Small intestine (tissue), 7 donors: ENCODE data around the gene SYNE4. TPM values are rescaled to one million over a fixed set of nuclear protein-coding genes. Genes with fewer than 3 reads are reported as not detected.
"Not testable (repeated sequence)": the region's sequence is repeated elsewhere in the genome, so short reads cannot be mapped to it uniquely, and the experiment has no call there.

ENCODE experiments used
- DNase-seq, 2 donors: peaks; one replicate each; pipeline versions ENCODE4 v3.0.0 to v3.0.0-alpha.2; 2013
- FAIRE-seq: peaks from 2 replicates; lab custom pipeline; 2012; peaks lifted over from hg19 to GRCh38; lab: Jason Lieb, UNC
- H3K27ac ChIP-seq, 3 donors: one replicate each; pipeline ENCODE4 v1.5.1; 2013; ENCODE audit warnings: low read length in 2 of 3, mild to moderate bottlenecking in 2 of 3, control low read depth in 1 of 3, inconsistent platforms in 1 of 3, low read depth in 1 of 3, moderate library complexity in 1 of 3
- H3K27me3 ChIP-seq, 3 donors: one replicate each; pipeline ENCODE4 v1.6.1; 2013; ENCODE audit warnings: low read length in 3 of 3, inconsistent platforms in 1 of 3; ENCODE audit not compliant: control insufficient read depth in 3 of 3, insufficient read depth in 3 of 3
- H3K36me3 ChIP-seq, 3 donors: one replicate each; pipeline ENCODE4 v1.6.1; 2013; ENCODE audit warnings: low read length in 3 of 3, inconsistent platforms in 1 of 3, low read depth in 1 of 3, mild to moderate bottlenecking in 1 of 3, moderate library complexity in 1 of 3; ENCODE audit not compliant: control insufficient read depth in 3 of 3, insufficient read depth in 2 of 3
- H3K4me1 ChIP-seq, 3 donors: one replicate each; pipeline ENCODE4 v1.6.1; 2013; ENCODE audit warnings: low read length in 2 of 3, inconsistent platforms in 1 of 3, low read depth in 1 of 3, mild to moderate bottlenecking in 1 of 3, moderate library complexity in 1 of 3; ENCODE audit not compliant: control insufficient read depth in 3 of 3, insufficient read depth in 2 of 3
- H3K4me3 ChIP-seq, 3 donors: one replicate each; pipeline ENCODE4 v1.5.1; 2013; ENCODE audit warnings: low read length in 3 of 3, control low read depth in 1 of 3, inconsistent platforms in 1 of 3, low read depth in 1 of 3, mild to moderate bottlenecking in 1 of 3, moderate library complexity in 1 of 3
- H3K9me3 ChIP-seq, 2 donors: one replicate each; pipeline ENCODE4 v1.6.1; 2013; ENCODE audit warnings: low read depth in 1 of 2, low read length in 1 of 2; ENCODE audit not compliant: control insufficient read depth in 2 of 2, insufficient read depth in 1 of 2
- WGBS, 3 donors: extraction: QIAGEN DNeasy Blood & Tissue Kit; methylation state at CpG; one replicate each; pipeline ENCODE4 v1.1.7; 2013; 5-methylcytosine and 5-hydroxymethylcytosine counted together
- polyA plus RNA-seq, 4 donors: library from polyadenylated mRNA; stranded (reverse) in 3 of 4; unstranded in 1 of 4; fragments of 200-250 nt in 3 of 4; fragments of 120-200 nt in 1 of 4; gene quantifications; one replicate each; pipeline versions ENCODE4 v1.2.1 to v1.2.3, GENCODE V29; 2013
- donor health status: healthy with polysubstance abuse.
- donor health status: control.
- donor health status: control.
- donor health status: Bipolar disorder and iron deficiency.
- donor health status: healthy.

The SYNE4 gene
- polyA plus RNA-seq, 4 donors: 3.0 to 16.0 (median 3.7) TPM

DNA sequence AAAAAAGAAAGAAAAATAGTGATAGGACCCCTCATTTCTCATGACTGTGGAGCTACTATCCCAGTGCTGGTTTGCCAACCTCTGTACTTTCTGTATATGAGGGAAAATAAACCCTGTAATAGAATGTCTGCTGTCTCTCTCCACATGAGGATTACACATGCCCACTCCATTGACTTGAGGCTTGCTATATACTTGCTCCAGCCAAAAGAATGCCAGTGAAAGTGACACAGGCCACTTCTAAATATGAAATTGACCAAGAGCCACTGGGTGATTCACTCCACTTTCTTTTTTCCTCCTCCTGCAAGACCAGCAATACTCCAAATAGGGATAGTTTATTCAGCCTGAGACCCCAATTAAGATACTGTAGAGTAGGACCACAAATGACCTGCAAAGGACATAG is 39.2 kb upstream of the SYNE4 start:
- H3K27me3 ChIP-seq: no peaks in the 10 kb centered on the region
- DNase-seq: no peak
- H3K27ac ChIP-seq: no peak overlapping the region
- H3K4me3 ChIP-seq: no peak overlapping the region
- FAIRE-seq: no peak
- no peaks in the 10 kb centered on the region for H3K4me1 ChIP-seq
- H3K9me3 ChIP-seq: no peaks in the 10 kb centered on the region
- H3K36me3 ChIP-seq: peaks cover 0 to 2% (median 0%) of the 10 kb centered on the region in 3 donors

- Histone ChIP-seq H3K27ac (no peak overlapping the region), H3K4me1 (no peaks in the 10 kb centered on the region), H3K27me3 (no peaks in the 10 kb centered on the region), H3K36me3 (peaks cover 0 to 4% (median 0%) of the 10 kb centered on the region in 3 donors), H3K4me3 (no peak overlapping the region), H3K9me3 (no peaks in the 10 kb centered on the region)
- whole genome bisulfite sequencing, 3 donors: 87 to 92% (median 92%) methylated on average over 5 of the region's 5 CpGs
- FAIRE-seq (no peak), DNase-seq (no peak)
These were observed 37.9 kb upstream of the SYNE4 start for GRCh38 chr19:36046443-36047050.

- WGBS, 3 donors: 88 to 91% (median 90%) methylated on average over 2 of the region's 2 CpGs
- DNase-seq (no peak), FAIRE-seq (no peak)
- H3K36me3 ChIP-seq: peaks cover 0 to 16% (median 0%) of the 10 kb centered on the region in 3 donors
- no peaks in the 10 kb centered on the region for H3K27me3 ChIP-seq
- H3K4me3 ChIP-seq: no peak overlapping the region
- no peak overlapping the region for H3K27ac ChIP-seq
- no peaks in the 10 kb centered on the region for H3K9me3 ChIP-seq
- H3K4me1 ChIP-seq: no peaks in the 10 kb centered on the region
These were observed 35.3 kb upstream of the SYNE4 start for GRCh38 chr19:36043952-36044351.

GRCh38 chr19:36041831-36042230 is 33.2 kb upstream of the SYNE4 start:
- peak overlapping the region in 1 of 3 donors; percentile 34 for H3K27ac ChIP-seq
- H3K9me3 ChIP-seq: no peaks in the 10 kb centered on the region
- H3K4me3 ChIP-seq: no peak overlapping the region
- 45 to 62% (median 52%) methylated on average over 3 of the region's 3 CpGs for WGBS, 3 donors
- DNase-seq (peak in 1 of 2 donors; percentile 32), FAIRE-seq (no peak)
- H3K27me3 ChIP-seq: no peaks in the 10 kb centered on the region
- H3K36me3 ChIP-seq: peaks cover 0 to 27% (median 0%) of the 10 kb centered on the region in 3 donors
- H3K4me1 ChIP-seq: no peaks in the 10 kb centered on the region

- 91 to 95% (median 92%) methylated on average over 6 of the region's 6 CpGs for WGBS, 3 donors
- H3K4me1 ChIP-seq, FAIRE-seq, H3K27ac ChIP-seq, DNase-seq, H3K9me3 ChIP-seq, H3K4me3 ChIP-seq, H3K27me3 ChIP-seq: not testable (repeated sequence)
- H3K36me3 ChIP-seq: peaks cover 0 to 27% (median 0%) of the 10 kb centered on the region in 3 donors
These were observed 32.5 kb upstream of the SYNE4 start for GRCh38 chr19:36041092-36041491.

DNA sequence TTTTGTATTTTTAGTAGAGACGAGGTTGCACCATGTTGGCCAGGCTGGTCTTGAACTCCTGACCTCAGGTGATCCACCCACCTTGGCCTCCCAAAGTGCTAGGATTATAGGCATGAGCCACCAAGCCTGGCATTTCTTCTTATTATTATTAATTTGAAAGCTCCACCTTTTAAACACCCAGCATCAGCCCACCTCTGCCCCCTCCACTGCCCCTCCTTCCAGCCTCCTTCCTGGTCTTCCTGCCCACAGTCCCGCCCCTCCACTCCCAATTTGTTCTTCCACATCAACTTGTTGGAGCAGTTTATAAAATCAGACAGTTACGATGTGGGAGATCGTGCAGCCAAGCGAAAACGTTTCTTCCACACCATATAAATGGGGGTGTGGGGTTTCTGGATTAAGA is 31.9 kb upstream of the SYNE4 start:
- FAIRE-seq (no peak), DNase-seq (no peak)
- Histone ChIP-seq H3K27me3 (no peaks in the 10 kb centered on the region), H3K36me3 (peaks cover 0 to 30% (median 0%) of the 10 kb centered on the region in 3 donors), H3K9me3 (no peaks in the 10 kb centered on the region), H3K4me3 (no peak overlapping the region), H3K4me1 (no peaks in the 10 kb centered on the region), H3K27ac (no peak overlapping the region)
- WGBS, 3 donors: 92% methylated on average over 6 of the region's 6 CpGs

GRCh38 chr19:36032251-36033104 is 23.9 kb upstream of the SYNE4 start, which contains the start of gene CLIP3:
Gene CLIP3 (minus strand): TSS chr19:36032873. CDS start chr19:36032357, 516 bp downstream.
- peak in 1 of 2 donors; percentile 52 for DNase-seq
- H3K9me3 ChIP-seq: no peaks in the 10 kb centered on the region
- H3K27me3 ChIP-seq: no peaks in the 10 kb centered on the region
- 9 to 42% (median 30%) methylated on average over 32 to 51 of the region's 51 CpGs for WGBS, 3 donors
- no peak within 1 kb of the TSS for H3K27ac ChIP-seq
- H3K4me1 ChIP-seq: peaks cover 0 to 5% (median 2%) of the 10 kb centered on the region in 3 donors
- peaks cover 0 to 23% (median 0%) of the 10 kb centered on the region in 3 donors for H3K36me3 ChIP-seq
- no peak for FAIRE-seq
- peak within 1 kb of the TSS in 2 of 3 donors; percentile 9 to 60 for H3K4me3 ChIP-seq

GRCh38 chr19:36031308-36031707 is 22.7 kb upstream of the SYNE4 start:
- H3K27me3 ChIP-seq: no peaks in the 10 kb centered on the region
- no peak overlapping the region for H3K4me3 ChIP-seq

More at GRCh38 chr19:36031308-36031707, 22.7 kb upstream of the SYNE4 start:
- WGBS, 3 donors: 47 to 63% (median 60%) methylated on average over 6 of the region's 6 CpGs
- Histone ChIP-seq H3K9me3 (no peaks in the 10 kb centered on the region), H3K4me1 (peaks cover 0 to 5% (median 2%) of the 10 kb centered on the region in 3 donors), H3K36me3 (peaks cover 0 to 32% (median 0%) of the 10 kb centered on the region in 3 donors), H3K27ac (no peak overlapping the region)
- no peak for DNase-seq
- no peak for FAIRE-seq
